Measurements from ENCODE around the gene ZNF697.
"Not testable (repeated sequence)": the region's sequence is repeated elsewhere in the genome, so short reads cannot be mapped to it uniquely, and the experiment has no call there.

The ZNF697 gene

DNA sequence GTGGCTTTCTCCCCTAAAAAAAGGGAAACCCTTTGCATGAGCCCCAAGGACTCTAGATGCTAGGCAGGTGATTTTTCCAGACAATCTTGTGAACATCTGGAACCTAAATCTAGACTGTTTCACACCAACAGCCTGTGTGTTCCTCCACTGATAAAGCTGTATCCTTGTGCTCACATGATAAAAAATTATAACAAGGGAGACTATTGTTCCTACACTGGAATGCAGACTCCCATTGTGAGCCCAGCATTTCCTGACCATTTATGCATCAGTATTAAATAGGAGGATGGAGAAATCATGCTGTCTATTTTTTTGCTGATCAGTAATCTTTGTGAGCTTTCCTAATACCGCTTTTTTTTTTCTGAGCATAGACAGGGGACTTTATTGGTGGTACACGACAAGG is 52.5 kb downstream of the ZNF697 start:
- DNase-seq = no peak

DNA sequence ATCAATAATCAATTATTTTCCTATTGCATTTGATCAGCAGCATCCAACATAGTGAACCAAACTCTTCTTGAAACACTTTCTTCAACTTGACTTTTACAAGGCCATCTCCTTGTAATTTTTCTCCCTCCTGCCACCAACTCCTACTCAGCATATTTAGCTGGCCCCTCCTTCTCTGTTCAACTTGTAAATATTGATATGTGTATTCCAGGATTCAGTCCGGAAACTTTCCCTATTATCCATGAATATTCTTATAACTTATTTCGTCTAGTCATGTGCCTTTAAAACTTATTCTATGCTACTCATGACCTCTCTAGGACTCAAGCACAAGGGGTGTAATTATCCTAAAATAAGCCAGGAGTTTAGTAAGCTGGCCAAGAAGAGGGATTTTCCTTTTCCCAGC is 52.9 kb downstream of the ZNF697 start:
- no peak for DNase-seq

- DNase-seq = no peak
Measured at GRCh38 chr1:119594376-119594775, 53.7 kb downstream of the ZNF697 start.

DNA sequence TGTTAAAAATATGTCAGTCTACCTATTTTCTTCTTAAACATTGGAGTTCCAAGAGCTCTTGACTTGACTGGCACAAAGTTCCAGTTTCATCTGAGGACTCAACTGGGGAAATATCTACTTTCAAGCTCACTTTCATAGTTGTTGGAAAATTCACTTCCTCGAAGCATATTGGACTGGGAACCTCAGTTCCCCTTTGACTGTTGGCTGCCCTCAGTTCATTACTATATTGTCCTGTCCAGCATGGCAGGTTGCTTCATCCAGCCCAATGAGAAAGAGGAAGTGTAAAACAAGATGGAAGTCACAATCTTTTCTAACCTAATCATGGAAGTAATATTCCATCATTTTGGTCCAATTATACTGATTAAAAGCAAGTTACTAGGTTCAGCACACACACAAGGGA is 54.3 kb downstream of the ZNF697 start:
- no peak for DNase-seq

DNA sequence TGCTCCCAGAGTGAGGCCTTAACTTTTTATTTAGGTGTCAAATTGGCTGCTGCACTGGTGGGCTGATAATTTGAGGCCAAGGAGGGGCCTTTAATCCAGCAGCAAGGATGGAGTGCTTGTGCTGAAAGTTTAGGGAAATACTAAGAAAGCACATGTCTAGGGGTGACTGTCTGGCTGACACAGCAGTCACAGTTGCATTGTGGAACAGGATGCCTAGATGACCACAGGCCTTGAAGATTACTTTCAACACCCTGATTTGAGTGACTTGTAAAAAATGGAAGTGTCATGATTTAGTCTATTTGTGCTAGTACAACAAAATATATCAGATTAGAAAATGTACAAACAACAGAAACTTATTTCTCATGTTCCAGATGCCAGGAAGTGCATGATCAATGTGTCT is 57.7 kb downstream of the ZNF697 start:
- no peak for DNase-seq

- DNase-seq = no peak
Measured at GRCh38 chr1:119588621-119589020, 59.4 kb downstream of the ZNF697 start.

GRCh38 chr1:119587341-119587740 is 60.7 kb downstream of the ZNF697 start:
- no peak for DNase-seq

- not testable (repeated sequence) for DNase-seq
Measured at GRCh38 chr1:119585801-119586200, 62.3 kb downstream of the ZNF697 start.

- peak in 1 of 2 experiments; percentile 13 for DNase-seq
Measured at GRCh38 chr1:119582801-119583200, 65.3 kb downstream of the ZNF697 start.

- DNase-seq = not testable (repeated sequence)
Measured at GRCh38 chr1:119581076-119581475, 67.0 kb downstream of the ZNF697 start.

GRCh38 chr1:119573886-119574285 is 74.2 kb downstream of the ZNF697 start:
- no peak for DNase-seq

GRCh38 chr1:119569930-119570622 is 78.0 kb downstream of the ZNF697 start:
- DNase-seq = not testable (repeated sequence)
